ENCODE data around the gene SCD.
"Not testable (repeated sequence)": the region's sequence is repeated elsewhere in the genome, so short reads cannot be mapped to it uniquely, and the experiment has no call there.

SCD gene

DNA sequence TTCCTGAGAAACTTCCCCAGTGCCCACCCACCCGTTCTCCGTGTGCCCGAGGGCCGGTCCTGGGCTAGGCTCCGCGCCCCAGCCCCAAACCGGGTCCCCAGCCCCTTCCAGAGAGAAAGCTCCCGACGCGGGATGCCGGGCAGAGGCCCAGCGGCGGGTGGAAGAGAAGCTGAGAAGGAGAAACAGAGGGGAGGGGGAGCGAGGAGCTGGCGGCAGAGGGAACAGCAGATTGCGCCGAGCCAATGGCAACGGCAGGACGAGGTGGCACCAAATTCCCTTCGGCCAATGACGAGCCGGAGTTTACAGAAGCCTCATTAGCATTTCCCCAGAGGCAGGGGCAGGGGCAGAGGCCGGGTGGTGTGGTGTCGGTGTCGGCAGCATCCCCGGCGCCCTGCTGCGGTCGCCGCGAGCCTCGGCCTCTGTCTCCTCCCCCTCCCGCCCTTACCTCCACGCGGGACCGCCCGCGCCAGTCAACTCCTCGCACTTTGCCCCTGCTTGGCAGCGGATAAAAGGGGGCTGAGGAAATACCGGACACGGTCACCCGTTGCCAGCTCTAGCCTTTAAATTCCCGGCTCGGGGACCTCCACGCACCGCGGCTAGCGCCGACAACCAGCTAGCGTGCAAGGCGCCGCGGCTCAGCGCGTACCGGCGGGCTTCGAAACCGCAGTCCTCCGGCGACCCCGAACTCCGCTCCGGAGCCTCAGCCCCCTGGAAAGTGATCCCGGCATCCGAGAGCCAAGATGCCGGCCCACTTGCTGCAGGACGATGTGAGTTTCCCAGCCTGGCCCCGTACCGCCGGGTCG, at the start of gene SCD:
SCD (plus strand) TSS at position 469 of the 803 bp plus-strand sequence; CDS start at position 741, 272 bp downstream.
- peak; percentile 93 to 94 for ATAC-seq

- no peak for ATAC-seq
Measured at GRCh38 chr10:100297242-100297641, 49.8 kb upstream of the SCD start.

- not testable (repeated sequence) for ATAC-seq
Measured at GRCh38 chr10:100301123-100301522, 45.9 kb upstream of the SCD start.

DNA sequence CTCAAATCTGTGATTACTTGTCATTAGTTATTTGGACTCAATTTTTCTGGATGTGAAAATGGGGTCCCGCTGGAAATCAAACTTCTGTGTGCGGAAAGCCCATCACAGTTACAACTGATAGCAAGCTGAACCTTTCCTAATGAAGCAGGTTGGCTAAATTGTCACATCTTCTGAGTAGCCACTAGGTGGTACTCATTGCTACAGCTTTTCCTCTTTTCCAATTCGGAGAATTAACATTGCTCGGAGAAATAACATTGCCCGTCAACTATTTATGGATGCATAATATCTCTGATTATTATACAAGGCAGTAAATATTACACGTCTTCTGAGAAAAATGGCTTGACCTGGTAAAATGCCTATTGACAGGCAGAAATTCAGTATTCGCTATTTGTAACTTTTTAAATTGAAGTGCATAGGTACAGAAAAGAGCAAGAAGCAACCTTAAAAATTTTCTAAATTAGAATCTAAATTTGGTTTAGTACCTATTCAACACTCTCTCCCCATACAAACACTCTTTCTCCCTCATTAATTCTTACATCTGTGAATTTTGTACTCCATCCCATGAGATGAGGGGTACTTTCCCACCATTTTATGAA, 43.2 kb upstream of the SCD start:
- ATAC-seq: no peak

- ATAC-seq: no peak
Measured at GRCh38 chr10:100304414-100304813, 42.6 kb upstream of the SCD start.

DNA sequence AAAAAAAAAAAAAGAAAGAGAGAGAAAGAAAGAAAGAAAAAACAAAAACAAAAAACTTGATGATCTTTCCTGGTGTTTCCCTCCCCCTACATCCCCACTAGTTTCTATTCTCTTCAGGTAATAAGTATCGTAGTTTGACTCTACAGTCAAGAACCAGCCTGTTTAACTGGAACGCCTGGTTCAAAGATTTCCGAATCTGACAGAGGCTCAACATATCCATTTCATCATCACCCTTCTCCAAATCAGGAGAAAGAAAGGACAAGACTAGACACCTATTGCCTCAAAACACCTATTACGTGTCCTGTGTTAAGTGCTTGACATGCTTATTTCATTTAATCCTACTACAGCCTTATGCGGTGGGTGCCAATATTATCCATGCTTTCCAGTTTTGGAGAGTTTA, 40.2 kb upstream of the SCD start:
- ATAC-seq: no peak

- no peak for ATAC-seq
Measured at GRCh38 chr10:100307684-100308083, 39.3 kb upstream of the SCD start.

DNA sequence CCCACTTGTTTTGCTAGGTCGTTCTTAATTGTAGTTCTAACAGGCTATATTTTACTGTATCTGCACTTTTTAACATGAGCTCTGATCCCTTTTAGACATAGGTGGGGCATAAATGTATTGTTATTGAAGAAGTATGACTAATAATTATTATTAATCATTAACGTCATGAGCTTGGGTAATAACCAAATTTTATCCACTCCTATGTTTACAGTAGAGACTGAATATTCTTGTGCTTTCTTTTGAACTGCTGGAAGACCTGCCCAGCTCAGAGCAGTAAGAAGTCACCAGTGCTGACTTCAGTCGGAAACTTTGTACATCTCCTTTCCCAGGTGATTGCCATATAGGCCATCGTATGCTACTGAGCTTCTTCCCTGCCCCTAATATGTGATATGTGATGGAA, 35.7 kb upstream of the SCD start:
- no peak for ATAC-seq

GRCh38 chr10:100315615-100316014, 31.4 kb upstream of the SCD start:
- no peak for ATAC-seq

GRCh38 chr10:100318207-100318606, 28.8 kb upstream of the SCD start:
- no peak for ATAC-seq

GRCh38 chr10:100319707-100320402, 27.2 kb upstream of the SCD start:
- no peak for ATAC-seq

GRCh38 chr10:100325158-100325557, 21.9 kb upstream of the SCD start:
- no peak for ATAC-seq

- ATAC-seq: peak; percentile 92 to 93
Measured at GRCh38 chr10:100327007-100327717, 19.9 kb upstream of the SCD start.

DNA sequence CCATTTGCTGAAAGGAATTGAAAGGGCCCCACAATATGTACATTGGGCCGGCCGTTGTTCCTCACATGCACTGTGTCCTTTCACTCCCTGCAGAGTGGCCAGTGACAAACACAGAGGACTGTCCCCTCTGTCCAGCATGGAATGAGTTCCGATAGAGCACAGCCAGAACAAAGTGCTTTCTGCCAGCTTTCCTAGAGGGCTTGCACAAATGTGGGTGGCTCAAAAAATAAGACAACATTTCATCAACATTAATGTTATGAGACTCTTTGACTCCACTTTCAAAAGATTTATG, 19.4 kb upstream of the SCD start:
- no peak for ATAC-seq

DNA sequence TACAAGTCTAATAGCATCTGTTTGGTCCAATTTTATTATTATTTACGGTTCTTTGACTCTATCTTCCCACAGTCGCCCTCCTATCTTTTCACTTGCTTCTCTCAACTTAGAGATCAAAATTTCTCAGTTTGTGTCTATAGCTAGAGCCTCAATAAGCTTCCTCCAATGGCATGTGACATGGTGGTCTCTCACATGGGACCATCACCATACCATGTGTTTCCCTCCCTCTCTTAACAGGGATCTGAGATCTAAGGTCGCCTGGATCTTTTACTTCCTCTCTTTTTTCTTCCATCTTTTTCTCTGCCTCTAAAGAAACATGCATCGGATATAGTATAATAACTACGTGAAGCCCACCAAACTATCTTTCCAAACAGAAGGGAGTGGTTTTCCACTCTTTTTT, 18.8 kb upstream of the SCD start:
- no peak for ATAC-seq

- ATAC-seq: no peak
Measured at GRCh38 chr10:100330079-100330478, 17.0 kb upstream of the SCD start, which contains the start of gene PKD2L1. Gene PKD2L1 (minus strand): TSS chr10:100330228. CDS start chr10:100330103, 125 bp downstream.

GRCh38 chr10:100333106-100333505, 13.9 kb upstream of the SCD start:
- ATAC-seq: no peak

DNA sequence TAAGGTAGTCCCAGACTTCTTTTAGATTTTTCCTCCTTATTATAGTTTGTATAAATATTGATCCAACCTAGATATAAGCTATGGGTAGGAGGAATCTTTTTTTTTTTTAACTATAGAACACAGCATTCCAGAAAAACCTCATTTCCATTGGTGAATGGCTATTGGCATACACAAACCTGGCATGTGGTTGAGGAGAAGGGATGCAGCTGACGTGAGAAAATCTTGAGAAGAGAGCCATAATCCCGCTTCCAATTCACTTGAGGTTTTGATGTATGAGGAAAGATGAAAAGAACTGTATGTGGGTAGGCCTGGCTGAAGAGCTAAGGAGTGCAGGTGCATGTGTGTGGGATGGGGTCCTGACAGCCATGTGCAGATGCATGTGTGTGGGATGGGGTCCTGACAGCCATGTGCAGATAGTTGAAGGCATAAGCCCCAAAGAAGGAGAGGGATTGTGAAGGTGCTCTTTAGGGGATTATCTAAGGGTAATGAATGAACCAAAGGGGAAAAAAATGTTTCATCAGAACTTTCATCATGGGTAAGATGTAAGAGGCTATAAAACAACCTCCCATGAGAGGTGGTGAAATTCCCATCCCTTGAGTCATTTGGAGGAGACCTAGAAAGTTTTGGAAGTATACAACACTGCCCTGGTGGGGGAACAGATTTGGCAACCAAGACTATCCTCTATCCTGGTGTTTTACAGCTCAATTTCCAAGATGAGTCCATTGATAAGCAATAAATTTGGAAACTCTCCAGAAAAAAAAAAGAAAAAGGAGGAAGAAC, 13.2 kb upstream of the SCD start:
- ATAC-seq: no peak

GRCh38 chr10:100334762-100335161, 12.3 kb upstream of the SCD start:
- no peak for ATAC-seq

DNA sequence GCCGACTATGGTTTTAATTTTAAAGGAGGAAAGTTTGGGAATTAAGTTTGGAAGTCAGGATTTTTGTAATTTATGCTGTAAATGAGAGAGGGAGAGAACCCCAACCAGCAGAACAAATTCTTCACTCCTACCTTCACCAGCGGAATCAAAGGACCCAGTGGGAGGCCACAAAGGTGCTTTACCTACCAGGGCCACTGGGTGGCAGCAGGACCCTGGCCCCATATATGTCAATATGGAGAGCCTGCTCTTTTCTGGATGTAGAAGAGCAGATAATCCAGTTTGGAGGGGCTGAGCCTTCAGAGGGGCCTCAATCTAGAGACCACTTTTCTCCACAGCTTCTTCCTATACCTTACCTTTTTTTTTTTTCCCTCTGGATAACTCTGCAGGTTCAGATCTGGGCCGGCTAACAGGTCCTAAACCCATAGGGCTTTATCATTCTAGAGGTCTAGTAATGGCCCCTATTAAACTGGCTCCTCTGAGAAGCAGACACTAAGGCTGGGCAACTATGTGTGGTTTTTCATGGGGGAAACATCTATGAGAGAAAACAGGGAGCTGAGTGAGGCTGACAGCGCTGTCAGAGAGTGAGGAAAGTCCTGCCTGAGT, 8.5 kb upstream of the SCD start:
- peak; percentile 76 to 80 for ATAC-seq

DNA sequence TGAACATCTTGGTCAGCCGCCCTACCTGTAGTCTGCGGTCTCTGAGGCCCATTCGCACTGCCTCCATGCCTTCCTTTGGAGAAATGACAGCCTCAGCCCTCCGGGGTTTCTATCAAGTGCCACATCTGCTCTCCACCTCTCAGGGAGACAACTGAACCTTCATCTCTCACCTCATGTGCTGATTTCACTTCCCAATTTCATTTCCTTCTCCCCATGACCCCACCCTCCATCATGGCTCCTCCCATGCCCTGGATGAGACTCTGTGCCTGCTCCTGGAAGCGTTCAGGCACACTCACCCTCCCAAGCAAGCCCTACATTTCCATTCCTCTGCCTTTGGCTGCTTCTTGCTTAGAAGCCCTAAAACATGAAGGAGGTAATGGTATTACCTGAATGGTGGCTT, 7.8 kb upstream of the SCD start:
- ATAC-seq: no peak

All from activated CD4-positive, CD25-positive, alpha-beta regulatory T cell treated with anti-CD3 and anti-CD28 coated beads, Interleukin-2, amount 50 U/mL, for 24 hours (primary cell).